Ishikawa (cell line): ENCODE data around the gene KCNQ1.

Source experiments
- CEBPB ChIP-seq: IDR thresholded peaks from 2 replicates; pipeline ENCODE4 v1.6.1; 2012
- CREB1 ChIP-seq: IDR thresholded peaks from 2 replicates; pipeline ENCODE4 v1.6.1; 2012; ENCODE audit warnings: low read depth
- EGR1 ChIP-seq: IDR thresholded peaks from 2 replicates; pipeline ENCODE4 v1.6.1; 2012
- EP300 ChIP-seq: IDR thresholded peaks from 2 replicates; pipeline ENCODE4 v1.6.1; 2012; ENCODE audit warnings: borderline replicate concordance
- FOXM1 ChIP-seq: IDR thresholded peaks from 2 replicates; pipeline ENCODE4 v1.6.1; 2012; ENCODE audit warnings: low read depth, borderline replicate concordance
- NFIC ChIP-seq: IDR thresholded peaks from 2 replicates; pipeline ENCODE4 v1.6.1; 2012
- RAD21 ChIP-seq: IDR thresholded peaks from 2 replicates; pipeline ENCODE4 v1.6.1; 2012; ENCODE audit warnings: low read depth
- TAF1 ChIP-seq: IDR thresholded peaks from 2 replicates; pipeline ENCODE4 v1.6.1; 2012; ENCODE audit warnings: low read depth, mild to moderate bottlenecking
- TCF12 ChIP-seq: IDR thresholded peaks from 2 replicates; pipeline ENCODE4 v1.6.1; 2012; ENCODE audit warnings: low read depth
- TEAD4 ChIP-seq: IDR thresholded peaks from 2 replicates; pipeline ENCODE4 v1.6.1; 2012
- YY1 ChIP-seq: IDR thresholded peaks from 2 replicates; pipeline ENCODE4 v1.6.1; 2012; ENCODE audit warnings: low read depth
- ZBTB7A ChIP-seq: IDR thresholded peaks from 2 replicates; pipeline ENCODE4 v1.6.1; 2012; ENCODE audit warnings: low read depth
- TF ChIP-seq, protein P1 (sequence below): IDR thresholded peaks from 2 replicates; pipeline ENCODE4 v1.6.1; 2012
- TF ChIP-seq, protein P2 (sequence below): IDR thresholded peaks from 2 replicates; pipeline ENCODE4 v1.6.1; 2012
- TF ChIP-seq, protein P3 (sequence below): IDR thresholded peaks from 2 replicates; pipeline ENCODE4 v1.6.1; 2012; ENCODE audit warnings: low read depth, mild to moderate bottlenecking

KCNQ1 gene

DNA sequence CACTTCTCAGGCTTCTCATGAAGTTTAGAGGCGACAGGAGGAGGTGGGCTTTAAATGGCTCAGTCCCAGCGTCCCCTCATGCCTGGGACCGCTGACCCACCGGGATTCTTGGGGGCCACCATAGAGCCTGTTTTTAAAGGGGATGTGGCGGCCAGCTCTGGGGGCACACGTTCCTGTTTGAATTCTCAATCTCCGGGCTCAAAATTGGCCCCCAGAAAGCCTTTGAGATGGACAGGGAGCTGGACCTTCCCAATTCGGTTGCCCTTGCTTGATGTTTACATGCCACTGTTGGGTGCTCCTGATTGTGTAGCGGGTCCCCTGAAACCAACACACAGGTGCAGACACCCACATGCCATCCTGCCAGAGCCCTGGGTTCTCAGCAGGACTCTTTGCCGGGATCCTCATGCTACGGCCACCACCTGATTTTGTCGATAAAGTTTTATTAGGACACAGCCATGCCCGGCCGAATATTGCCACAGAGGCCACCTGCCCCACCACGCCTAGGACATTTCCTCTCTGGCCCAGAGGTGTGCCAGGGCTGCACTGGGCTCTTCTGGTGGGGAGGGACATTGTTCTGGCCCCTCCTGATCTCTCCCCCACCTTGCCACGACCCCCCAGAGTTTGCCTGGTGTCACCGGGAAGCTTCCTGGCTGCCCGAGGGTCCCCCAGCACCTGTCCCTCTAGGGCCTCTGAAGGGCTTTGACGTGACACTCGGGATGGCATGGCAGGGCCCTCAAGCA, 71.6 kb downstream of the KCNQ1 start:
- TF ChIP-seq EP300 (no peak), FOXM1 (no peak), CREB1 (no peak), YY1 (no peak), TEAD4 (no peak), TAF1 (no peak), ZBTB7A (no peak)
- TF ChIP-seq, protein P1, sequence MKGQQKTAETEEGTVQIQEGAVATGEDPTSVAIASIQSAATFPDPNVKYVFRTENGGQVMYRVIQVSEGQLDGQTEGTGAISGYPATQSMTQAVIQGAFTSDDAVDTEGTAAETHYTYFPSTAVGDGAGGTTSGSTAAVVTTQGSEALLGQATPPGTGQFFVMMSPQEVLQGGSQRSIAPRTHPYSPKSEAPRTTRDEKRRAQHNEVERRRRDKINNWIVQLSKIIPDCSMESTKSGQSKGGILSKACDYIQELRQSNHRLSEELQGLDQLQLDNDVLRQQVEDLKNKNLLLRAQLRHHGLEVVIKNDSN = no peak

DNA sequence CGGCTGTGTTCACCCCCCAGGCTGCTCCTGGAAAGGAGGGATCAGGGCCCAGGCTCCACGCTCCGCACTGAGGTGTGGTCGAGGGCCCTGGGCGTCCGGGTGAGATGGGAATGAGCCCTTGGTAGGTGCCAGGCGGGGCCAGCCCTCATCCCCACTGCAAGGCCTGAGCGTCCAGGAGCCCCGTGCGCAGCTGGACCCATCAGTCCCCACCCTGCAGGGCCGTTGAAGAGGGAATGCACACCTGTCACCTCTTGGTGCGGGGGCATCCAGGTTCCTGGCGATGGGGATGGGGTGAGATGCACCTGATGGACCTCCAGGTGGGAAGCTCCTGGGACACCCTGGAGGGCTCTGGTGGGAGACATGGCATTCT, 72.2 kb downstream of the KCNQ1 start:
- no peak for TF ChIP-seq EGR1
- TF ChIP-seq CEBPB = no peak
- TF ChIP-seq, protein P1 = no peak
- no peak for TF ChIP-seq EP300
- no peak for TF ChIP-seq CREB1
- TF ChIP-seq TCF12 = no peak
- TF ChIP-seq, protein P2, sequence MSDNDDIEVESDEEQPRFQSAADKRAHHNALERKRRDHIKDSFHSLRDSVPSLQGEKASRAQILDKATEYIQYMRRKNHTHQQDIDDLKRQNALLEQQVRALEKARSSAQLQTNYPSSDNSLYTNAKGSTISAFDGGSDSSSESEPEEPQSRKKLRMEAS = no peak
- TF ChIP-seq YY1 = no peak
- TF ChIP-seq, protein P3, sequence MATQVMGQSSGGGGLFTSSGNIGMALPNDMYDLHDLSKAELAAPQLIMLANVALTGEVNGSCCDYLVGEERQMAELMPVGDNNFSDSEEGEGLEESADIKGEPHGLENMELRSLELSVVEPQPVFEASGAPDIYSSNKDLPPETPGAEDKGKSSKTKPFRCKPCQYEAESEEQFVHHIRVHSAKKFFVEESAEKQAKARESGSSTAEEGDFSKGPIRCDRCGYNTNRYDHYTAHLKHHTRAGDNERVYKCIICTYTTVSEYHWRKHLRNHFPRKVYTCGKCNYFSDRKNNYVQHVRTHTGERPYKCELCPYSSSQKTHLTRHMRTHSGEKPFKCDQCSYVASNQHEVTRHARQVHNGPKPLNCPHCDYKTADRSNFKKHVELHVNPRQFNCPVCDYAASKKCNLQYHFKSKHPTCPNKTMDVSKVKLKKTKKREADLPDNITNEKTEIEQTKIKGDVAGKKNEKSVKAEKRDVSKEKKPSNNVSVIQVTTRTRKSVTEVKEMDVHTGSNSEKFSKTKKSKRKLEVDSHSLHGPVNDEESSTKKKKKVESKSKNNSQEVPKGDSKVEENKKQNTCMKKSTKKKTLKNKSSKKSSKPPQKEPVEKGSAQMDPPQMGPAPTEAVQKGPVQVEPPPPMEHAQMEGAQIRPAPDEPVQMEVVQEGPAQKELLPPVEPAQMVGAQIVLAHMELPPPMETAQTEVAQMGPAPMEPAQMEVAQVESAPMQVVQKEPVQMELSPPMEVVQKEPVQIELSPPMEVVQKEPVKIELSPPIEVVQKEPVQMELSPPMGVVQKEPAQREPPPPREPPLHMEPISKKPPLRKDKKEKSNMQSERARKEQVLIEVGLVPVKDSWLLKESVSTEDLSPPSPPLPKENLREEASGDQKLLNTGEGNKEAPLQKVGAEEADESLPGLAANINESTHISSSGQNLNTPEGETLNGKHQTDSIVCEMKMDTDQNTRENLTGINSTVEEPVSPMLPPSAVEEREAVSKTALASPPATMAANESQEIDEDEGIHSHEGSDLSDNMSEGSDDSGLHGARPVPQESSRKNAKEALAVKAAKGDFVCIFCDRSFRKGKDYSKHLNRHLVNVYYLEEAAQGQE = no peak
- TF ChIP-seq ZBTB7A = no peak
- TF ChIP-seq RAD21 = no peak
- TF ChIP-seq TAF1 = no peak
- TF ChIP-seq FOXM1 = no peak
- no peak for TF ChIP-seq NFIC
- TF ChIP-seq TEAD4 = no peak

DNA sequence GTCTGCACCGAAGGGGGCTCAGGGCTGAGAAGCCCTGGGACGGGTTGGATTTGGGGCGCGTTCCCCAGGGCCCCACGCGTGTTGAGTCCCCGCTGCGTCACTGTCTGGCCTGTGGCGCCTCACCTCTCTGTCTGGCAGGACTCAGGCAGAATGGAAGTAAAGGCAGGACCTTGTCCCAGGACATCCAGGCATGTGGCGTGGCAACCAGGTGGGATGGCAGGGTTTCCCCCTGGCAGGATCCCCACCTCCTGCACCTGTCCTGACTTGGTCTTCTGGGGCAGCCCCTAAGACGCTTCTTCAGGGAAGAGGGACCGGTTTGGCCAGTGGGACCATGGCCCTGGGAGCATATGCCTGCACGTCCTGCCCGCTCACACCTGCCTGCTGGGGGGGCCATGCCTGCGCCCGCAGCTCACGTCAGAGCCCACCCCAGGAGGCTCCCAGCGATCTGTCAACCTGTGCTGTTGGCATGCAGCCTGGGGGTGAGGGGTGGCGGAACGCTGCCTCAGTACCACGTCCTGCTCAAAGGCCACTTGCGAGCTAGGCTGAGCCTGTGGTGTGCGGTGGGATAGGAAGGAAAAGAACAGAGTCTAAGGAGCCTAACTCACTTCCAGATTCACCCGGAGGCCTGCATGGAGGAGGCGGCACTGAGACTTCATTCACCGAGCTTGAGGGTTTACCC, 72.7 kb downstream of the KCNQ1 start:
- TF ChIP-seq EP300 (no peak), TEAD4 (no peak), RAD21 (no peak), TCF12 (no peak), TAF1 (no peak), ZBTB7A (no peak), YY1 (no peak), CEBPB (no peak)
- TF ChIP-seq, protein P1 = no peak

DNA sequence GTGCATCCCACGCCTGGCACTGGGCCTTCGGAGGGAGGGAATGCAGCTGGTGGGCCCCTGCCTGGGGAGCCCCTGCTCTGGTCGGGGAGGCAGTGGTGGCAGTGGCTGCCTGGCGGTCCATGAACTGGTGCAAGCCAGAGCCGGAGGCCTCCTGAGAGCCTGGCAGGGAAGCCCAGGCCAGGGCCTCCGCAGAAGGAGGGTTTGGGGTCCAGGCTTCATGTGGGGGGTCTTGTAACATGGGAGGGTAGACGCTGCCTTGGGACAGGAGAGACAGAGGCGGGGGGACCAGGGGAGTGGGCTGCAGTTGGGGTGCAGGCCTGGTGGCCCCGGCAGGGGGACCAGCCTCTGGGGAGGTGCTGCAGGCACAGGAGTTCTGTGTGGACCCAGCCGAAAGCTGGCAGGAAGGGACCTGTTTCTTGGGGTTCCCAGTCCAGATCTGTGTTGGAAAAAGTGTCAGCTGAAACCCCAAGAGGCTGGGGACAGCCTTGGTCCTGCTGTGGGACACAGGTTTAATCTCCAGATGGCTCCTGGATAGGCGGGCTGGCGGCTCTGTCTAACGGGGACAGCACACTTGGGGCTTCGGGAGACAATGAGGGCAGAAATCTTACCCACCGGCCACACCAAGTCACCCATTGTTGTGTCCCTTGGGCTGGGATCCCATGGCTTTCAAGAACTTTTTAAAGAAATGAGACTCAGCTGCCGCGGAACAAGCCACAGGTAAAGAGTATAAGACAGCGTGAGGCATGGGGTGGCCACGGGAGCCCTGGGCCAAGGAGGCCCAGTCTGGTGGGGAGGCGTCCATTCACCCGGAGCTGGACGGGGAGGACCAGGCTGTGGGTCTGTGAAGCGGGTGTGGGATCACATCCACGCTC, 73.5 kb downstream of the KCNQ1 start:
- no peak for TF ChIP-seq CEBPB
- TF ChIP-seq NFIC = no peak
- TF ChIP-seq RAD21 = no peak
- no peak for TF ChIP-seq EP300
- TF ChIP-seq TEAD4 = no peak
- no peak for TF ChIP-seq TCF12
- TF ChIP-seq, protein P2 = no peak
- no peak for TF ChIP-seq CREB1
- TF ChIP-seq, protein P1 = no peak
- no peak for TF ChIP-seq TAF1
- no peak for TF ChIP-seq FOXM1

DNA sequence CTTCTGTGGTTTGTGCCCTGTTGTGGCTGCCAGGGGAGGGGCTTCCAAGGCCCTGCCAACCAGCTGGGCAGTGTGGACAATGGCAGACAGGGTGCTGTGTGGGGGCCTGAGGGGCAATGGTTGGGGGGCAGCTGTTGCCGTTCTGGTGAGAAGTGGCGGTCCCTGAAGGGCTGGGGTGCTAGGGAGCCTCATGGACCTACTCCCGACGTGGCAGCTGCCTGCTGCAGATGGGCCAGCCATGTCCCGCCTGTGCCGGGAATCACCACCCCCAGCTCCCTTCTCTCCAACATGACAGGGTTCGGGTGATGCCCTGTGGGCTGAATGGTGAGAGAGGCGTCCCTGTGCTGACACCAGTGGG, 74.2 kb downstream of the KCNQ1 start:
- no peak for TF ChIP-seq CEBPB
- no peak for TF ChIP-seq EP300
- TF ChIP-seq, protein P3 = no peak
- TF ChIP-seq TCF12 = no peak
- TF ChIP-seq FOXM1 = no peak
- no peak for TF ChIP-seq EGR1
